ENCODE results near the gene TCF7L2.

The TCF7L2 gene

DNA sequence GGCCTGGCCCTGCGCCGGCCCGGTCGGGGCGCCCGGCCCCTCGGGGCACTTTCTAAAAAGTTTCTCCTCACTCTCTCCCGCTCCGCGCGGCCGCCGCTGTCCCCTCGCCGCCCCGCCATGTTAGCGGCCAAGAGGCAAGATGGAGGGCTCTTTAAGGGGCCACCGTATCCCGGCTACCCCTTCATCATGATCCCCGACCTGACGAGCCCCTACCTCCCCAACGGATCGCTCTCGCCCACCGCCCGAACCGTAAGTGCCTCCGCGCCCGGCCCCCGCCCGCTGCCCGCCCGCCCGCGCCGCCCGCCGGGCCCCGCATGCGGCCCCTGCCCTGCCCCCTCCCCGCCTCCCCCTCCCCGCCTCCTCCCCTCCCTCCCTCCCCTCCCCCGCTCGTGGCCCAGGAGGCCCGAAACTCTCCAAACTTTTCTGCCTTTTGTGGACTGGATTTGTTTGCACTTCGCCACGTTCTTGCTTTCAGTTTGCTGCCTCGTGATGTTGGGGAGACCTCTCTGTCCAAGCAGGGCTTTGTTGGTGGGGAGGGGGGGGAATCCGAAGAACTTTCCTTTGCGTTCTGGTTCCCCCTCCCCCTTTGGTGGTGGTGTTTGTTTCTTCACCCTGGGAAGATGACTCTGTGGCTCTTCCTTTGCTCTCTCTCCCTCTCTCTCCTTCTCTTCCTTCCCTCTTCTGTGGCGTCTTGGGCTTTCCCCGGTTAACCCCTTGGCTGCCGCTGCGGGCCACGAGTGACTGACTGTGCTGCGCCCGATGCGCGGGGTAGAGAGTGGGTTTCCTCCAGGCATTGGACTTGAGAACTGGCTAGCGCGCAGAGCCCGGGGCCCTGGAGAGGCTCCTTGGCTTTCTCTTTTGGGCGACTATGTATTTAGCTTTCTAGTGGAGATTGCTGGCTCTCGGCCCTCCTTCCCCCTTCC lies 1.6 kb downstream of the TCF7L2 start:
- H3K27me3 ChIP-seq (ENCODE audit: insufficient read depth, low read length) = no peaks in the 10 kb centered on the region
- H4K20me1 ChIP-seq (ENCODE audit: insufficient read depth, low read length) = no peaks in the 10 kb centered on the region
- peak overlapping the region; percentile 93 for H3K9ac ChIP-seq (ENCODE audit: low read length)
- peak overlapping the region; percentile 96 for H3K4me2 ChIP-seq (ENCODE audit: low read length)
- H2AFZ ChIP-seq (ENCODE audit: low read length) = no peak overlapping the region
- H3F3A ChIP-seq (ENCODE audit: insufficient read depth, low read length) = no peaks in the 10 kb centered on the region
- H3K4me3 ChIP-seq (ENCODE audit: low read depth, low read length, poor library complexity, severe bottlenecking) = peak overlapping the region; percentile 71
- peaks cover 62% of the 10 kb centered on the region for H3K4me1 ChIP-seq (ENCODE audit: insufficient read depth, low read length, severe bottlenecking)
- peaks cover 14% of the 10 kb centered on the region; the same call in 1 of the 2 replicates for H3K36me3 ChIP-seq (ENCODE audit: insufficient read depth, low read length)
- TF ChIP-seq EZH2 (IDR thresholded peaks at IDR 0.05; ENCODE audit: borderline replicate concordance, low read length) = no peak
- TF ChIP-seq, protein P1, sequence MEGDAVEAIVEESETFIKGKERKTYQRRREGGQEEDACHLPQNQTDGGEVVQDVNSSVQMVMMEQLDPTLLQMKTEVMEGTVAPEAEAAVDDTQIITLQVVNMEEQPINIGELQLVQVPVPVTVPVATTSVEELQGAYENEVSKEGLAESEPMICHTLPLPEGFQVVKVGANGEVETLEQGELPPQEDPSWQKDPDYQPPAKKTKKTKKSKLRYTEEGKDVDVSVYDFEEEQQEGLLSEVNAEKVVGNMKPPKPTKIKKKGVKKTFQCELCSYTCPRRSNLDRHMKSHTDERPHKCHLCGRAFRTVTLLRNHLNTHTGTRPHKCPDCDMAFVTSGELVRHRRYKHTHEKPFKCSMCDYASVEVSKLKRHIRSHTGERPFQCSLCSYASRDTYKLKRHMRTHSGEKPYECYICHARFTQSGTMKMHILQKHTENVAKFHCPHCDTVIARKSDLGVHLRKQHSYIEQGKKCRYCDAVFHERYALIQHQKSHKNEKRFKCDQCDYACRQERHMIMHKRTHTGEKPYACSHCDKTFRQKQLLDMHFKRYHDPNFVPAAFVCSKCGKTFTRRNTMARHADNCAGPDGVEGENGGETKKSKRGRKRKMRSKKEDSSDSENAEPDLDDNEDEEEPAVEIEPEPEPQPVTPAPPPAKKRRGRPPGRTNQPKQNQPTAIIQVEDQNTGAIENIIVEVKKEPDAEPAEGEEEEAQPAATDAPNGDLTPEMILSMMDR (IDR thresholded peaks at IDR 0.05; ENCODE audit: low read length) = no peak
- no peaks in the 10 kb centered on the region for H3K9me2 ChIP-seq (ENCODE audit: low read depth, low read length)
- peak overlapping the region; percentile 81 for H3K27ac ChIP-seq (ENCODE audit: low read depth, low read length, poor library complexity, severe bottlenecking)
- H3K79me2 ChIP-seq (ENCODE audit: insufficient read depth, low read length) = peaks cover 48% of the 10 kb centered on the region
- H3K9me3 ChIP-seq (ENCODE audit: low read length) = no peaks in the 10 kb centered on the region

DNA sequence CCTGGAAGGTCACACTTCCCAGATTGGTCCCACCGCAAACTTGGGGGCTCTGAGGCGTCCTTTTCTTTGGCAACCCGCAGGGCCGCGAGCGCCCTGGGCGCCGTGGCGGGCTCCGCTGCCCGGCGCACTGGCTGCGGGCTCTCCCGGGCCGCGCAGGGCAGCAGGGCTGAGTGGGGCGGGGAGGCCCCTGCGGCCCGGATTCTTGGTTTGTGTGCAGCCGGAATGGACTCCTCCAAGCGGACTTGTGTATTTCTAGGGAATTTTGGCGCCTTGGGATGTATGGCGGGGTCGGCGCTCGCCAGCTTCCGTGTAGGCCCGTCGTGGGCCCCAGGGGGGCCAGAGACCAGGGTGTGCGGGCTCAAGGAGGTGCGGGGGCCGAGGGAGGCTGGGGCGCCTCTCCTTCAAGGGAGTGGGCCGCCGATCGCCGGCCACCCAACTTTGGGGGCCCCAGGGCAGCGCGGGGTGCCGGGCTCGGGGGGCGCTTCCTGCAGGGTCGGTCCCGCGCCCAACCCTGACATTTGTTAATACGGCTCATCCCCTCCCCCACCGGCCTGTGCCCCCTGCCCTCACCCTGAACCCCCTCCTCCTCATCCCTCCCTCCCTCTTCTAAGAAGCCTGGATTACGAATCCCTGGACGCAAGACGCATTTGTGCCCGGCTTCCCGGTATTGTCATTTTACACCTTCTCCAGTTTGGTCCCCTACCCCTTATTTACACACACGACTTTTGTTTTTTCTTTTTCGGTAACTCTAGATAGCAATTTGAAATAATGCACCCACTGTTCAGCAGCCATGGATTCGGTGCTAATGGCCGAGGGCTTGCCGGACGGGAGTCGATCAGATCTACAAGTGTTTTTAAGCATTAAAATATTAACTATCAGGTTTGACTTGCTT lies 2.5 kb downstream of the TCF7L2 start:
- no peaks in the 10 kb centered on the region for H3F3A ChIP-seq (ENCODE audit: insufficient read depth, low read length)

More for the DNA sequence above, 2.5 kb downstream of the TCF7L2 start:
- Histone ChIP-seq H3K79me2 (ENCODE audit: insufficient read depth, low read length) (peaks cover 57% of the 10 kb centered on the region), H3K36me3 (ENCODE audit: insufficient read depth, low read length) (peaks cover 14% of the 10 kb centered on the region; the same call in 1 of the 2 replicates), H3K27ac (ENCODE audit: low read depth, low read length, poor library complexity, severe bottlenecking) (peak overlapping the region; percentile 81), H3K4me2 (ENCODE audit: low read length) (peak overlapping the region; percentile 96), H3K4me1 (ENCODE audit: insufficient read depth, low read length, severe bottlenecking) (peaks cover 72% of the 10 kb centered on the region), H3K9me2 (ENCODE audit: low read depth, low read length) (no peaks in the 10 kb centered on the region), H3K27me3 (ENCODE audit: insufficient read depth, low read length) (no peaks in the 10 kb centered on the region), H3K9ac (ENCODE audit: low read length) (peak overlapping the region; percentile 93), H3K9me3 (ENCODE audit: low read length) (no peaks in the 10 kb centered on the region), H3K4me3 (ENCODE audit: low read depth, low read length, poor library complexity, severe bottlenecking) (peak overlapping the region; percentile 71), H2AFZ (ENCODE audit: low read length) (no peak overlapping the region), H4K20me1 (ENCODE audit: insufficient read depth, low read length) (no peaks in the 10 kb centered on the region)
- TF ChIP-seq, protein P1 (IDR thresholded peaks at IDR 0.05; ENCODE audit: low read length) = no peak
- TF ChIP-seq EZH2 (IDR thresholded peaks at IDR 0.05; ENCODE audit: borderline replicate concordance, low read length) = no peak
